Trophoblast cell (in vitro differentiated cells and primary cell): ENCODE data around the gene SERPINA9.

Experiments used
- DNase-seq, 2 donors: peaks; one replicate each; pipeline ENCODE4 v3.0.0-alpha.2; 2016
- H2AFZ ChIP-seq: 2 replicates; pipeline ENCODE4 v1.6.1; 2013; ENCODE audit warnings: low read length, moderate library complexity, mild to moderate bottlenecking; ENCODE audit not compliant: insufficient read depth, poor library complexity
- H2AK5ac ChIP-seq: 2 replicates; pipeline ENCODE4 v1.6.1; 2013; ENCODE audit warnings: mild to moderate bottlenecking, low read length
- H2BK120ac ChIP-seq: 2 replicates; pipeline ENCODE4 v1.6.1; 2013; ENCODE audit warnings: low read length, mild to moderate bottlenecking, moderate library complexity; ENCODE audit not compliant: insufficient read depth, poor library complexity
- H2BK12ac ChIP-seq: 2 replicates; pipeline ENCODE4 v1.6.1; 2013; ENCODE audit warnings: mild to moderate bottlenecking, low read length, moderate library complexity
- H2BK5ac ChIP-seq: 2 replicates; pipeline ENCODE4 v1.6.1; 2013; ENCODE audit warnings: low read length, low read depth, moderate library complexity, mild to moderate bottlenecking; ENCODE audit not compliant: poor library complexity
- H3K14ac ChIP-seq: 2 replicates; pipeline ENCODE4 v1.6.1; 2013; ENCODE audit warnings: mild to moderate bottlenecking, low read length
- H3K18ac ChIP-seq: 2 replicates; pipeline ENCODE4 v1.6.1; 2013; ENCODE audit warnings: mild to moderate bottlenecking, low read length
- H3K23ac ChIP-seq: 2 replicates; pipeline ENCODE4 v1.6.1; 2013; ENCODE audit warnings: low read length
- H3K27ac ChIP-seq: 2 replicates; pipeline ENCODE4 v1.5.1; 2013; ENCODE audit warnings: low read depth, mild to moderate bottlenecking, inconsistent platforms, low read length, moderate library complexity
- H3K27me3 ChIP-seq: 2 replicates; pipeline ENCODE4 v1.6.1; 2013; ENCODE audit warnings: inconsistent platforms, mild to moderate bottlenecking, low read length, moderate library complexity; ENCODE audit not compliant: insufficient read depth
- H3K36me3 ChIP-seq, 2 experiments: 1 replicate in 1 of 2; 2 replicates in 1 of 2; pipeline ENCODE4 v1.6.1; 2013; ENCODE audit warnings: low read length in 2 of 2, mild to moderate bottlenecking in 2 of 2, moderate library complexity in 1 of 2; ENCODE audit not compliant: insufficient read depth in 2 of 2, control insufficient read depth in 1 of 2
- H3K4ac ChIP-seq: 2 replicates; pipeline ENCODE4 v1.6.1; 2013; ENCODE audit warnings: low read depth, mild to moderate bottlenecking, low read length, moderate library complexity
- H3K4me1 ChIP-seq, 2 experiments: 1 replicate in 1 of 2; 2 replicates in 1 of 2; pipeline ENCODE4 v1.6.1; 2013; ENCODE audit warnings: low read length in 2 of 2, mild to moderate bottlenecking in 2 of 2, moderate library complexity in 1 of 2; ENCODE audit not compliant: insufficient read depth in 2 of 2, control insufficient read depth in 1 of 2
- H3K4me2 ChIP-seq: 2 replicates; pipeline ENCODE4 v1.6.1; 2013; ENCODE audit warnings: inconsistent platforms, mild to moderate bottlenecking, low read length, moderate library complexity
- H3K4me3 ChIP-seq: 2 replicates; pipeline ENCODE4 v1.5.1; 2013; ENCODE audit warnings: mild to moderate bottlenecking, low read depth, low read length, inconsistent platforms
- H3K79me1 ChIP-seq: one replicate; pipeline ENCODE4 v1.6.1; 2013; ENCODE audit warnings: low read length
- H3K79me2 ChIP-seq: 2 replicates; pipeline ENCODE4 v1.6.1; 2013; ENCODE audit warnings: low read length, mild to moderate bottlenecking; ENCODE audit not compliant: control insufficient read depth, insufficient read depth, poor library complexity
- H3K9ac ChIP-seq: 2 replicates; pipeline ENCODE4 v1.6.1; 2013; ENCODE audit warnings: mild to moderate bottlenecking, low read length
- H3K9me3 ChIP-seq: 2 replicates; pipeline ENCODE4 v1.6.1; 2013; ENCODE audit warnings: low read depth, mild to moderate bottlenecking, control low read depth, inconsistent platforms, low read length; ENCODE audit not compliant: insufficient read depth
- H4K12ac ChIP-seq: 2 replicates; pipeline ENCODE4 v1.6.1; 2013; ENCODE audit warnings: low read depth, mild to moderate bottlenecking, low read length, moderate library complexity
- H4K8ac ChIP-seq: 2 replicates; pipeline ENCODE4 v1.6.1; 2013; ENCODE audit warnings: low read depth, mild to moderate bottlenecking, low read length, moderate library complexity
- H4K91ac ChIP-seq: one replicate; pipeline ENCODE4 v1.6.1; 2013; ENCODE audit warnings: low read depth, mild to moderate bottlenecking, low read length, moderate library complexity
- WGBS: extraction: QIAGEN DNeasy Blood & Tissue Kit; methylation state at CpG from one replicate; pipeline ENCODE4 v1.1.7; 2013; ENCODE audit warnings: missing lambda C conversion rate; ENCODE audit not compliant: insufficient read length, insufficient coverage; ENCODE audit errors: extremely low coverage; 5-methylcytosine and 5-hydroxymethylcytosine counted together

The SERPINA9 gene

DNA sequence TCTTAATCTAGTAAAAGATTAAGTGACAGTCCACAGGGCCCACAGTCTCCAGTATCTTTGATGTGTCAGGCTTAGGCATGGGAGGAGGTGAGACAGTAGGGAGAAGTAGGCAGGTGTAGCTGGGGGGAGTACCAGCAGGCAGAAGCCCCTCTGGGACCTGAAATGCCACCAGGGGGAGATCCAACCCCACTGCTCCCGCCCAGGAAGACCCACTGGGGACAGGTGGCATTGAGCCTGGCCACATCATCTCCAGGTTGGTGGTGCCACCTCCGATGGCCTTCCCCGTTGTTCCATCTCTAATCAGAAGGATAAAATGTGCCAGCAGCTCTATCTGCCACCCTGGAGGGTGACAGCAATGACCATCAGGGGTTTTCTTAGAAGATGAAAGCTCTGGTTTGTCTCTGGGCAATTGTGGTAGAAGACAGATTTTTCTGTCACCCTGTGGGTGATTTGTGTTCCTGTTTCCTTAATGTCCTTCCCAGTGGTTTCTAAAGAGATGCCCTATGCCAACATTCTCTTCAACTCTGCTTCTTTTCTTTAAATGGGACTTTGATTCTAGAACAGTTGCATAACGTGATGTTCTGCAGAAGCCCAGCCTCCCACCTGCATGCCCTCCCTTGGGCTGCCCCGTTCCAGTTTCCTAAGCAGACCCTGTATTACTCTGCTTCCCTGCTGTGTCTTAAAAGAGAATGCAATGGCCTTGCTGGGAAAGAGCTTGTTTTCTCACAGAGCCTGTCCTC, 45.5 kb upstream of the SERPINA9 start:
- H2BK120ac ChIP-seq = no peak overlapping the region
- no peaks in the 10 kb centered on the region for H3K79me2 ChIP-seq
- WGBS = no CpG with 5 or more reads among the region's 5 CpGs
- H3K9me3 ChIP-seq = peaks cover 9% of the 10 kb centered on the region
- H3K36me3 ChIP-seq = no peaks in the 10 kb centered on the region
- no peaks in the 10 kb centered on the region for H3K27me3 ChIP-seq
- H4K12ac ChIP-seq = no peak overlapping the region
- no peak overlapping the region for H2AFZ ChIP-seq
- H3K18ac ChIP-seq = no peak overlapping the region
- no peaks in the 10 kb centered on the region for H3K4me1 ChIP-seq
- no peak overlapping the region for H3K4me3 ChIP-seq
- H4K91ac ChIP-seq = no peak overlapping the region
- H2BK12ac ChIP-seq = no peak overlapping the region
- no peak overlapping the region for H3K27ac ChIP-seq
- no peak overlapping the region for H4K8ac ChIP-seq
- no peak overlapping the region for H2AK5ac ChIP-seq
- H3K23ac ChIP-seq = no peak overlapping the region
- H3K79me1 ChIP-seq = no peaks in the 10 kb centered on the region
- no peak overlapping the region for H2BK5ac ChIP-seq
- H3K9ac ChIP-seq = peak overlapping the region; percentile 10
- H3K4me2 ChIP-seq = no peak overlapping the region
- DNase-seq = no peak
- no peak overlapping the region for H3K14ac ChIP-seq
- H3K4ac ChIP-seq = no peak overlapping the region

DNA sequence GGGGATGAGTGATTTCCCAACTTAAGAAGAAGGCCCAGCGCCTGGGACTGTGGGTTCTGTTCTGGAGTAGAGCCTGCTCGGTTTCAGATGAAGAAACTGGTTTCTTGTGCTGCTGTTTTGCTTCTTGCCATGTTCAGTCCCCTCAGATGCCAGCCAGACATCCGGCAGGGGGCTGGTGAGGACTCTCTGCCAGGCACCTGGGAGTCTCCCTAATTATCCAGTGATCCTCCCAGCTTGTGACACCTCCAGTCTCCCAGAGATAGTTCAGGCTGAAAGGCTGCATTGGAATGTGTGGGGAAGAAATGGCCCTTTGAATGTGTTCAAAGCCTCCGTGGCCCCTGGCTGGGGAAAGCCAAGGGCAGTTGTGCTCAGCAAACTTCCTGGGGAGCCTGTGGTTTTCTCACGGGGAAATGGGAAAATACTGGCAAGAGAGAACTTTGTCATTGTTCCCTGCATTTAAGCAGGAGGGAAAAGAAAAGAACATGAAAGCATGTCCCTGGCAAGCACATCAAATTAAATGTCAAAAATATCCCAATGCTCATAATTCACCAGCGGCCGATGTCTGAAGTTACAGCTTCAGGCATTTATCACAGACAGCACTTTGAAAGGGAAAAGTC, 41.8 kb upstream of the SERPINA9 start:
- no peak overlapping the region for H2AFZ ChIP-seq
- H2BK120ac ChIP-seq = no peak overlapping the region
- no peaks in the 10 kb centered on the region for H3K79me1 ChIP-seq
- H3K27ac ChIP-seq = no peak overlapping the region
- no peaks in the 10 kb centered on the region for H3K27me3 ChIP-seq
- H3K14ac ChIP-seq = no peak overlapping the region
- no peak overlapping the region for H3K4me3 ChIP-seq
- H3K4me1 ChIP-seq = no peaks in the 10 kb centered on the region
- no peak overlapping the region for H3K18ac ChIP-seq
- no peak overlapping the region for H4K8ac ChIP-seq
- no peak overlapping the region for H3K4me2 ChIP-seq
- DNase-seq = no peak
- no CpG with 5 or more reads among the region's 7 CpGs for WGBS
- H3K36me3 ChIP-seq = no peaks in the 10 kb centered on the region
- H3K23ac ChIP-seq = no peak overlapping the region
- H2BK5ac ChIP-seq = no peak overlapping the region
- H4K12ac ChIP-seq = no peak overlapping the region
- H3K9me3 ChIP-seq = peaks cover 11% of the 10 kb centered on the region
- H3K9ac ChIP-seq = no peak overlapping the region
- no peak overlapping the region for H2BK12ac ChIP-seq
- no peaks in the 10 kb centered on the region for H3K79me2 ChIP-seq
- H3K4ac ChIP-seq = no peak overlapping the region
- no peak overlapping the region for H4K91ac ChIP-seq
- no peak overlapping the region for H2AK5ac ChIP-seq

DNA sequence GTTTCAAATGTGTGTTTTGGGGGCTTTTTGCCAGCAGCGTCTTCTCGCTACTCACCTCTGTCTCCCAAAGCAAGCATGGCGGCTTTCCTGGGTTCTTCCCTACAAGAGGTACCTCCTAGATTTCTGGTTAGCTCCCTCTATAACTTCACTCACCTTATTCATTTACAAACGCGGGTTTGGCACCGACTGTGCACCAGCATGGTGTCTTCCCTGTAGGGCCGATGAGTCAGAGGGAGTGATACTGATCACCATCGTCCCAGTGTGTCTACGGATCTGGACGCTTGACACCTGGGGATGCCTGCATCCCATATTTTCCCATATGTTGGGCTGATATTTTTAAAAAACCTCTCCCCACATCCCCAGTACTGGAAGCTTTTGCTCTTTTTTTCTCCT, 41.2 kb upstream of the SERPINA9 start:
- H3K27ac ChIP-seq = no peak overlapping the region

DNA sequence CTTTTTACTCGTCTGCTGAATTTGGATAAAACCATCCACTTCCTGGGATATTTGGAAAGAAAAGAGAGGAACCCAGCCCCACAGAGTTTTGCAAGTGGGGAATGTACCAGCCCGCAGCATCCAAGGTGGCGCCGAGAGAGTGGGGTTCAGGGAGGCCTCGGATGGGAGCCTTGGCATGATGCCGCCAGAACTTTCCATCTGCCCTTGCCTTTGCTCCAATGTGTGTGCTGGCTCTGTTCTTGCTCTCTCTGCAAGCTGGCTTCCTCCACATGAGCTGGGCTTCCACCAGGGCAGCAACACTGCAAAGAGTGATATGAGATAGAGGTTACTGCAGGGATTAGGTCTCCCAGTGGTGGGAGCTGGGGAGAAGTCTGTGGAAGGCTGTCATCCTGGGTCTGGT, 39.9 kb upstream of the SERPINA9 start:
- Histone ChIP-seq H3K23ac (no peak overlapping the region), H4K91ac (no peak overlapping the region), H3K9ac (no peak overlapping the region), H3K27me3 (no peaks in the 10 kb centered on the region), H3K27ac (no peak overlapping the region), H3K79me1 (no peaks in the 10 kb centered on the region), H2BK5ac (no peak overlapping the region), H4K12ac (no peak overlapping the region), H3K79me2 (no peaks in the 10 kb centered on the region), H3K14ac (no peak overlapping the region), H2AK5ac (no peak overlapping the region), H3K4ac (no peak overlapping the region), H2AFZ (no peak overlapping the region), H3K18ac (no peak overlapping the region), H4K8ac (no peak overlapping the region), H2BK12ac (no peak overlapping the region), H3K4me3 (no peak overlapping the region), H3K9me3 (peaks cover 11% of the 10 kb centered on the region), H3K4me1 (no peaks in the 10 kb centered on the region), H3K36me3 (no peaks in the 10 kb centered on the region), H3K4me2 (no peak overlapping the region), H2BK120ac (no peak overlapping the region)
- no CpG with 5 or more reads among the region's 6 CpGs for WGBS
- DNase-seq = no peak

More for the DNA sequence above, 41.2 kb upstream of the SERPINA9 start:
- peaks cover 11% of the 10 kb centered on the region for H3K9me3 ChIP-seq
- H3K9ac ChIP-seq = no peak overlapping the region
- peak; percentile 36 to 71 for DNase-seq
- H3K18ac ChIP-seq = no peak overlapping the region
- no peak overlapping the region for H3K23ac ChIP-seq
- H3K36me3 ChIP-seq = no peaks in the 10 kb centered on the region
- H4K91ac ChIP-seq = no peak overlapping the region
- no peak overlapping the region for H2BK120ac ChIP-seq
- H2BK5ac ChIP-seq = no peak overlapping the region
- no peaks in the 10 kb centered on the region for H3K79me2 ChIP-seq
- H4K8ac ChIP-seq = no peak overlapping the region
- H3K4me1 ChIP-seq = no peaks in the 10 kb centered on the region
- no peak overlapping the region for H3K4me2 ChIP-seq
- no peak overlapping the region for H3K4ac ChIP-seq
- no peak overlapping the region for H2AFZ ChIP-seq
- no peaks in the 10 kb centered on the region for H3K27me3 ChIP-seq
- H3K14ac ChIP-seq = no peak overlapping the region
- H2BK12ac ChIP-seq = no peak overlapping the region
- H2AK5ac ChIP-seq = no peak overlapping the region
- no peaks in the 10 kb centered on the region for H3K79me1 ChIP-seq
- no peak overlapping the region for H4K12ac ChIP-seq
- H3K4me3 ChIP-seq = no peak overlapping the region
- WGBS = no CpG with 5 or more reads among the region's 10 CpGs
